GM12874 (cell line): ENCODE results near the gene NR3C1.

Source experiments
- CTCF ChIP-seq: IDR thresholded peaks from 2 replicates; pipeline ENCODE4 v1.5.1; 2011; ENCODE audit warnings: low read depth, mild to moderate bottlenecking, control low read depth, low read length, moderate library complexity; ENCODE audit not compliant: insufficient read depth

NR3C1 gene

GRCh38 chr5:143231416-143231815 lies 172.1 kb downstream of the NR3C1 start:
- no peak for TF ChIP-seq CTCF

- no peak for TF ChIP-seq CTCF
Measured at GRCh38 chr5:143230676-143230996, 172.8 kb downstream of the NR3C1 start.

GRCh38 chr5:143229896-143230675 lies 173.4 kb downstream of the NR3C1 start:
- no peak for TF ChIP-seq CTCF

- no peak for TF ChIP-seq CTCF
Measured at GRCh38 chr5:143229426-143229895, 174.0 kb downstream of the NR3C1 start.

GRCh38 chr5:143228597-143229293 lies 174.7 kb downstream of the NR3C1 start:
- TF ChIP-seq CTCF = no peak
